ENCODE results near the gene HOXB3.

Gene HOXB3

GRCh38 chr17:48588074-48588415 lies 2.0 kb downstream of the HOXB3 start:
- no peak for ATAC-seq
- TF ChIP-seq, protein P1, sequence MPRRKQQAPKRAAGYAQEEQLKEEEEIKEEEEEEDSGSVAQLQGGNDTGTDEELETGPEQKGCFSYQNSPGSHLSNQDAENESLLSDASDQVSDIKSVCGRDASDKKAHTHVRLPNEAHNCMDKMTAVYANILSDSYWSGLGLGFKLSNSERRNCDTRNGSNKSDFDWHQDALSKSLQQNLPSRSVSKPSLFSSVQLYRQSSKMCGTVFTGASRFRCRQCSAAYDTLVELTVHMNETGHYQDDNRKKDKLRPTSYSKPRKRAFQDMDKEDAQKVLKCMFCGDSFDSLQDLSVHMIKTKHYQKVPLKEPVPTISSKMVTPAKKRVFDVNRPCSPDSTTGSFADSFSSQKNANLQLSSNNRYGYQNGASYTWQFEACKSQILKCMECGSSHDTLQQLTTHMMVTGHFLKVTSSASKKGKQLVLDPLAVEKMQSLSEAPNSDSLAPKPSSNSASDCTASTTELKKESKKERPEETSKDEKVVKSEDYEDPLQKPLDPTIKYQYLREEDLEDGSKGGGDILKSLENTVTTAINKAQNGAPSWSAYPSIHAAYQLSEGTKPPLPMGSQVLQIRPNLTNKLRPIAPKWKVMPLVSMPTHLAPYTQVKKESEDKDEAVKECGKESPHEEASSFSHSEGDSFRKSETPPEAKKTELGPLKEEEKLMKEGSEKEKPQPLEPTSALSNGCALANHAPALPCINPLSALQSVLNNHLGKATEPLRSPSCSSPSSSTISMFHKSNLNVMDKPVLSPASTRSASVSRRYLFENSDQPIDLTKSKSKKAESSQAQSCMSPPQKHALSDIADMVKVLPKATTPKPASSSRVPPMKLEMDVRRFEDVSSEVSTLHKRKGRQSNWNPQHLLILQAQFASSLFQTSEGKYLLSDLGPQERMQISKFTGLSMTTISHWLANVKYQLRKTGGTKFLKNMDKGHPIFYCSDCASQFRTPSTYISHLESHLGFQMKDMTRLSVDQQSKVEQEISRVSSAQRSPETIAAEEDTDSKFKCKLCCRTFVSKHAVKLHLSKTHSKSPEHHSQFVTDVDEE (CRISPR knock-in tag; IDR thresholded peaks at IDR 0.05) = no peak
- TF ChIP-seq TCF4 (CRISPR knock-in tag; IDR thresholded peaks at IDR 0.05; ENCODE audit: borderline replicate concordance) (no peak), ZFP3 (CRISPR knock-in tag; IDR thresholded peaks at IDR 0.05) (no peak), POU6F1 (CRISPR knock-in tag; IDR thresholded peaks at IDR 0.05; ENCODE audit: borderline replicate concordance, low read depth) (no peak), ZC3H10 (CRISPR knock-in tag; IDR thresholded peaks at IDR 0.05) (no peak), ZNF565 (CRISPR knock-in tag; conservative IDR thresholded peaks at IDR 0.05; ENCODE audit: low read depth) (no peak), CSDC2 (CRISPR knock-in tag; IDR thresholded peaks at IDR 0.05) (no peak), OSR1 (CRISPR knock-in tag; IDR thresholded peaks at IDR 0.05) (no peak), PPARA (CRISPR knock-in tag; IDR thresholded peaks at IDR 0.05; ENCODE audit: borderline replicate concordance) (no peak), ISL1 (CRISPR knock-in tag; IDR thresholded peaks at IDR 0.05) (no peak), ARNTL (CRISPR knock-in tag; IDR thresholded peaks at IDR 0.05; ENCODE audit: borderline replicate concordance, low read depth) (no peak)
- TF ChIP-seq, protein P2, sequence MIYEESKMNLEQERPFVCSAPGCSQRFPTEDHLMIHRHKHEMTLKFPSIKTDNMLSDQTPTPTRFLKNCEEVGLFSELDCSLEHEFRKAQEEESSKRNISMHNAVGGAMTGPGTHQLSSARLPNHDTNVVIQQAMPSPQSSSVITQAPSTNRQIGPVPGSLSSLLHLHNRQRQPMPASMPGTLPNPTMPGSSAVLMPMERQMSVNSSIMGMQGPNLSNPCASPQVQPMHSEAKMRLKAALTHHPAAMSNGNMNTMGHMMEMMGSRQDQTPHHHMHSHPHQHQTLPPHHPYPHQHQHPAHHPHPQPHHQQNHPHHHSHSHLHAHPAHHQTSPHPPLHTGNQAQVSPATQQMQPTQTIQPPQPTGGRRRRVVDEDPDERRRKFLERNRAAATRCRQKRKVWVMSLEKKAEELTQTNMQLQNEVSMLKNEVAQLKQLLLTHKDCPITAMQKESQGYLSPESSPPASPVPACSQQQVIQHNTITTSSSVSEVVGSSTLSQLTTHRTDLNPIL (CRISPR knock-in tag; IDR thresholded peaks at IDR 0.05; ENCODE audit: low read depth) = no peak

DNA sequence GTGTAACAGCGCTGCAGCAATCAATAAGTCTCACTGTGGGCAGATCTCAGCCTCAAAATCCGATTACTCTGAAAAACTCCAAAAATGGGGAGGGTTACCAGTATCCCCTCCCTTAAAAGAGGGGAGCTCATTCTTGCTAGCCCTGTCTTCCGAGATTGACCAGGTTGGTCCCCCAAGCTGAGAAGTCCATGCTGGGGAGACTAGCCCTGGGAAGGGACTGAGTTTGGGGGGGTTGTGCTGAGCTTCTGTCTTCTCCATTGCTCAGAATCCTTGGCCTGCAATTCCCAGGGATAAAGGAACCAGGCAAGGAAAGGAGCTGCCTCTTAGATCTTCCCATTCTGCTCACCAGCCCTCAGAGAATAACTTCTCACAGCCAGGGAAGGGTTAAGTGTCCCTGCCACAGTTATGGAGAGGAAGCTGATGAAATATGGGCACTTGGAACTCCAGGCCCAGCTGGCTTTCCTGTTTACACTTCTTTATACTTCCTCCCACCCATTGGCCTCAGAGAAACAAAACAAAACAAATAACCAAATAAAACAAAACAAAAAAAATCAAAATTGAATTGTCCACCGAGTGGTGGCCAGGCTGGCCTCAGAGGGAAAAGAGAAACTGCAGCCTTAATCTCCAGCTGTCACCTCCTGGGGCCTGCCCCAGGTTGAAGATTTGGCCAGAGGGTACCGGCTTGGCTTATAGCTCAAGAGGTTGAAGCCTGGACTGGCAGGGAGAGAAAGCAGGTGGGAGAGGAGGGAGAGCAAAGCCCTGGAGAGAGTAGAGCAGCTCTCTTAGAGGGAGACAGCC lies 2.6 kb downstream of the HOXB3 start:
- ATAC-seq = no peak
- TF ChIP-seq TOX (CRISPR knock-in tag; IDR thresholded peaks at IDR 0.05; ENCODE audit: borderline replicate concordance) (no peak), OSR1 (CRISPR knock-in tag; IDR thresholded peaks at IDR 0.05) (no peak), GLIS3 (CRISPR knock-in tag; IDR thresholded peaks at IDR 0.05) (no peak), ISL1 (CRISPR knock-in tag; IDR thresholded peaks at IDR 0.05) (no peak), ZC3H10 (CRISPR knock-in tag; IDR thresholded peaks at IDR 0.05) (no peak), POU6F1 (CRISPR knock-in tag; IDR thresholded peaks at IDR 0.05; ENCODE audit: borderline replicate concordance, low read depth) (no peak), ESRRG (CRISPR knock-in tag; IDR thresholded peaks at IDR 0.05) (no peak), ZFP30 (CRISPR knock-in tag; IDR thresholded peaks at IDR 0.05) (no peak), ZFP3 (CRISPR knock-in tag; IDR thresholded peaks at IDR 0.05) (no peak), SNAI2 (CRISPR knock-in tag; IDR thresholded peaks at IDR 0.05) (no peak), ZNF8 (CRISPR knock-in tag; IDR thresholded peaks at IDR 0.05) (no peak), RARB (CRISPR knock-in tag; IDR thresholded peaks at IDR 0.05) (no peak), CSDC2 (CRISPR knock-in tag; IDR thresholded peaks at IDR 0.05) (no peak), BACH2 (CRISPR knock-in tag; IDR thresholded peaks at IDR 0.05; ENCODE audit: borderline replicate concordance) (no peak), TCF4 (CRISPR knock-in tag; IDR thresholded peaks at IDR 0.05; ENCODE audit: borderline replicate concordance) (no peak)
- TF ChIP-seq, protein P2 (CRISPR knock-in tag; IDR thresholded peaks at IDR 0.05; ENCODE audit: low read depth) = no peak
- TF ChIP-seq, protein P3, sequence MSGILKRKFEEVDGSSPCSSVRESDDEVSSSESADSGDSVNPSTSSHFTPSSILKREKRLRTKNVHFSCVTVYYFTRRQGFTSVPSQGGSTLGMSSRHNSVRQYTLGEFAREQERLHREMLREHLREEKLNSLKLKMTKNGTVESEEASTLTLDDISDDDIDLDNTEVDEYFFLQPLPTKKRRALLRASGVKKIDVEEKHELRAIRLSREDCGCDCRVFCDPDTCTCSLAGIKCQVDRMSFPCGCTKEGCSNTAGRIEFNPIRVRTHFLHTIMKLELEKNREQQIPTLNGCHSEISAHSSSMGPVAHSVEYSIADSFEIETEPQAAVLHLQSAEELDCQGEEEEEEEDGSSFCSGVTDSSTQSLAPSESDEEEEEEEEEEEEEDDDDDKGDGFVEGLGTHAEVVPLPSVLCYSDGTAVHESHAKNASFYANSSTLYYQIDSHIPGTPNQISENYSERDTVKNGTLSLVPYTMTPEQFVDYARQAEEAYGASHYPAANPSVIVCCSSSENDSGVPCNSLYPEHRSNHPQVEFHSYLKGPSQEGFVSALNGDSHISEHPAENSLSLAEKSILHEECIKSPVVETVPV (CRISPR knock-in tag; IDR thresholded peaks at IDR 0.05) = no peak

All from SK-N-SH treated with all-trans-retinoic acid at 6 μM for 48 hours (cell line).